Mesenchymal stem cell (in vitro differentiated cells and primary cell): ENCODE results near the gene LRRC47.

Experiments used
- DNase-seq: peaks from one replicate; pipeline ENCODE4 v3.0.0-alpha.2; 2013
- H2AFZ ChIP-seq: one replicate; pipeline ENCODE4 v1.6.1; 2013; ENCODE audit warnings: low read depth, mild to moderate bottlenecking, control low read depth, inconsistent platforms, low read length, moderate library complexity
- H2AK5ac ChIP-seq: 2 replicates; pipeline ENCODE4 v1.6.1; 2013; ENCODE audit warnings: low read length, moderate library complexity, mild to moderate bottlenecking, inconsistent platforms; ENCODE audit not compliant: severe bottlenecking
- H2BK120ac ChIP-seq: one replicate; pipeline ENCODE4 v1.6.1; 2013; ENCODE audit warnings: low read depth, mild to moderate bottlenecking, inconsistent platforms, low read length, moderate library complexity
- H2BK12ac ChIP-seq, 2 experiments: one replicate each; pipeline ENCODE4 v1.6.1; 2013; ENCODE audit warnings: inconsistent platforms in 2 of 2, low read length in 2 of 2, mild to moderate bottlenecking in 2 of 2, moderate library complexity in 2 of 2, control low read depth in 1 of 2
- H2BK15ac ChIP-seq: one replicate; pipeline ENCODE4 v1.6.1; 2013; ENCODE audit warnings: mild to moderate bottlenecking, low read depth, inconsistent platforms; ENCODE audit not compliant: poor library complexity, severe bottlenecking
- H2BK5ac ChIP-seq: 2 replicates; pipeline ENCODE4 v1.6.1; 2013; ENCODE audit warnings: low read depth, mild to moderate bottlenecking, low read length, control low read depth, inconsistent platforms; ENCODE audit not compliant: poor library complexity, severe bottlenecking
- H3K14ac ChIP-seq, 2 experiments: one replicate each; pipeline ENCODE4 v1.6.1; 2013; ENCODE audit warnings: inconsistent platforms in 2 of 2, low read length in 2 of 2, control low read depth in 1 of 2, mild to moderate bottlenecking in 1 of 2, moderate library complexity in 1 of 2
- H3K18ac ChIP-seq, 2 experiments: one replicate each; pipeline ENCODE4 v1.6.1; 2013; ENCODE audit warnings: inconsistent platforms in 2 of 2, low read length in 2 of 2, control low read depth in 1 of 2, low read depth in 1 of 2, mild to moderate bottlenecking in 1 of 2
- H3K23ac ChIP-seq, 2 experiments: one replicate each; pipeline ENCODE4 v1.6.1; 2013; ENCODE audit warnings: inconsistent platforms in 2 of 2, low read length in 2 of 2, mild to moderate bottlenecking in 2 of 2, moderate library complexity in 2 of 2, control low read depth in 1 of 2
- H3K27ac ChIP-seq: 2 replicates; pipeline ENCODE4 v1.5.1; 2013; ENCODE audit warnings: mild to moderate bottlenecking, moderate library complexity, low read length, control low read depth, inconsistent platforms; ENCODE audit not compliant: poor library complexity, severe bottlenecking
- H3K27me3 ChIP-seq, 2 experiments: 2 replicates each; pipeline versions ENCODE4 v1.6.1 to v1.7.0; 2013; ENCODE audit warnings: low read length in 2 of 2, mild to moderate bottlenecking in 2 of 2, moderate library complexity in 2 of 2, control low read depth in 1 of 2, inconsistent platforms in 1 of 2; ENCODE audit not compliant: control insufficient read depth in 1 of 2, insufficient read depth in 1 of 2
- H3K36me3 ChIP-seq, 2 experiments: 2 replicates each; pipeline versions ENCODE4 v1.6.1 to v1.7.0; 2013; ENCODE audit warnings: low read length in 2 of 2, control low read depth in 1 of 2, inconsistent platforms in 1 of 2, low read depth in 1 of 2, mild to moderate bottlenecking in 1 of 2; ENCODE audit not compliant: insufficient read depth in 2 of 2, control insufficient read depth in 1 of 2
- H3K4ac ChIP-seq, 2 experiments: one replicate each; pipeline ENCODE4 v1.6.1; 2013; ENCODE audit warnings: inconsistent platforms in 2 of 2, low read length in 2 of 2, mild to moderate bottlenecking in 2 of 2, moderate library complexity in 2 of 2, control low read depth in 1 of 2, low read depth in 1 of 2
- H3K4me1 ChIP-seq: 2 replicates; pipeline ENCODE4 v1.6.1; 2013; ENCODE audit warnings: low read depth, low read length, control low read depth; ENCODE audit not compliant: control insufficient read depth, insufficient read depth
- H3K4me2 ChIP-seq: 2 replicates; pipeline ENCODE4 v1.6.1; 2013; ENCODE audit warnings: low read length, mild to moderate bottlenecking, inconsistent platforms; ENCODE audit not compliant: poor library complexity, severe bottlenecking
- H3K4me3 ChIP-seq, 2 experiments: 2 replicates each; pipeline versions ENCODE4 v1.5.1 to v1.7.0; 2013; ENCODE audit warnings: low read length in 2 of 2, mild to moderate bottlenecking in 2 of 2, control low read depth in 1 of 2, low read depth in 1 of 2; ENCODE audit not compliant: insufficient read depth in 1 of 2
- H3K79me1 ChIP-seq: replicated peaks from 2 replicates; pipeline ENCODE4 v1.6.1; 2013; ENCODE audit warnings: mild to moderate bottlenecking, control low read depth, low read length, inconsistent platforms; ENCODE audit not compliant: poor library complexity, severe bottlenecking
- H3K9ac ChIP-seq: 2 replicates; pipeline ENCODE4 v1.7.0; 2013; ENCODE audit warnings: mild to moderate bottlenecking, low read length, moderate library complexity
- H3K9me3 ChIP-seq: 2 replicates; pipeline ENCODE4 v1.7.0; 2013; ENCODE audit warnings: mild to moderate bottlenecking, low read length; ENCODE audit not compliant: control insufficient read depth
- H4K8ac ChIP-seq: one replicate; pipeline ENCODE4 v1.6.1; 2013; ENCODE audit warnings: inconsistent platforms, mild to moderate bottlenecking, low read length, moderate library complexity
- H4K91ac ChIP-seq: one replicate; pipeline ENCODE4 v1.6.1; 2013; ENCODE audit warnings: mild to moderate bottlenecking, low read length, inconsistent platforms
- WGBS: methylation state at CpG from one replicate; pipeline ENCODE4 v1.1.7; 2013; ENCODE audit warnings: mixed read lengths; 5-methylcytosine and 5-hydroxymethylcytosine counted together

The LRRC47 gene

DNA sequence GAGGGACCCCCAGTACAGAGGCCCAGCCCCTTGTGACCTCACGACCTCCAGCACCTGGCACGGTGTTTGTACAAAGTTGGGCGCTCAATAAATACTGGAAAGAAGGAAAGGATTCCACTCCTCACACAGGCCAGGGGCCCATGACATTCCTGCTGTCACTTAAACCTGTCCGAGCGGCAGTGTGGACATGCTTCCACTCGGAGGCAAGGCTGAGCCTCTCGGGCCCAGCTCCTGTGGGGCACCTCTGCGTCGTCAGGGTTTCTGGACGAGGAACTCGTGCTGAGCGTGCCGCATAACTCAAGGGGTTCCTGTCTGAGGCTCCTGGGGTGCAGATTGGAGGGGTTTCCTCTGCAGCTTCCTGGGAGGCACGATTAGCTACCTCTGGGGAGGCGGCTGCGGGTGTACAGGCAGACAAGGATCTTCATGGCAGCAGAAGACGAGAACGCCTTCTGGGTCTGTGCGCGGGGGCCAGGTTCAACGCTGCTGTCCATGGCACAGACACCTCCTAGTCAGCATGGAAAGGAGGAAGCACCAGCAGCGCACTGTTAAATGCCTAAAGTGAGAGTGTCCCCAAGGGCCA is 27.4 kb downstream of the LRRC47 start:
- DNase-seq = no peak
- WGBS = 93% methylated on average over 22 of the region's 22 CpGs
- Histone ChIP-seq H3K36me3 (no peaks in the 10 kb centered on the region), H3K23ac (no peak overlapping the region), H2AK5ac (no peak overlapping the region), H3K14ac (no peak overlapping the region), H2BK5ac (no peak overlapping the region), H2AFZ (no peak overlapping the region), H3K18ac (no peak overlapping the region), H3K4me1 (peaks cover 26% of the 10 kb centered on the region), H4K91ac (no peak overlapping the region), H2BK15ac (no peak overlapping the region), H3K9ac (no peak overlapping the region), H3K27ac (no peak overlapping the region), H3K4me2 (no peak overlapping the region), H3K4me3 (no peak overlapping the region), H3K79me1 (no peaks in the 10 kb centered on the region), H3K27me3 (peaks cover 8 to 62% of the 10 kb centered on the region in 2 experiments), H2BK120ac (no peak overlapping the region), H3K4ac (no peak overlapping the region), H4K8ac (no peak overlapping the region), H3K9me3 (no peaks in the 10 kb centered on the region), H2BK12ac (no peak overlapping the region)

DNA sequence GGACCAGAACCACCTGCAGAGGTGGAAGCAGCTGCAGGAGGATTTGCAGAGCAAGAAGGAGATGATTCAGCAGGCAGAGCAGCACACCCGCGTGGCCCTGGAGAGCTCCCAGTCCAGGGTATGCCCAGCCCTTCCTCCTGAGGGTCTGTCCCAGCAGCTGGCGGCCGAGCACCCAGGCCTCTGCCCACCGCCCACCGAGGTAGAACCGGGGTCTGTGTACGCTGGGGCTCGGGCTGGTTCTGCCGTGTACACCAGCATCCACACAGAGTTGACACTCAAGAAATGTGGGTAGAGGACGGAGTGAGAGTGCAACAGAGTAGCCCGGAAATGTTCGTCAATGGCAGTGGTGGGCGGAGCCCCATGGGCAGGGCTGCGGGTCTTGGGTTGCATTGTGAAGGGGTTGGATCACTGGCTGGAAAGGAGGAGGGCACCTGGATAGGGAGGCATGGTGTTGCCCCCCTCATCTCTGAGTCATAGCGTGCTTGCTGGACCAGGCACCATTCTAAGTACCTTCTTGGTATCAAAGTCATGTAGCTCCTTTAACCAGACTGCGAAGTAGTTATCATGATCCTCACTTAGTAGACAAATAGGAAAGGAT is 28.9 kb downstream of the LRRC47 start:
- Histone ChIP-seq H2BK15ac (no peak overlapping the region), H2BK12ac (no peak overlapping the region), H2BK5ac (no peak overlapping the region), H3K23ac (no peak overlapping the region), H4K91ac (peak overlapping the region; percentile 28), H3K4me2 (no peak overlapping the region), H3K4me3 (no peak overlapping the region), H2BK120ac (no peak overlapping the region), H4K8ac (no peak overlapping the region), H3K9ac (no peak overlapping the region), H3K4ac (no peak overlapping the region), H3K36me3 (no peaks in the 10 kb centered on the region), H3K9me3 (no peaks in the 10 kb centered on the region), H3K27ac (no peak overlapping the region), H3K4me1 (peaks cover 13% of the 10 kb centered on the region), H3K27me3 (peaks cover 8 to 75% of the 10 kb centered on the region in 2 experiments), H3K79me1 (no peaks in the 10 kb centered on the region), H2AK5ac (no peak overlapping the region), H2AFZ (no peak overlapping the region), H3K14ac (no peak overlapping the region), H3K18ac (no peak overlapping the region)
- 95% methylated on average over 17 of the region's 17 CpGs for WGBS
- DNase-seq = no peak

DNA sequence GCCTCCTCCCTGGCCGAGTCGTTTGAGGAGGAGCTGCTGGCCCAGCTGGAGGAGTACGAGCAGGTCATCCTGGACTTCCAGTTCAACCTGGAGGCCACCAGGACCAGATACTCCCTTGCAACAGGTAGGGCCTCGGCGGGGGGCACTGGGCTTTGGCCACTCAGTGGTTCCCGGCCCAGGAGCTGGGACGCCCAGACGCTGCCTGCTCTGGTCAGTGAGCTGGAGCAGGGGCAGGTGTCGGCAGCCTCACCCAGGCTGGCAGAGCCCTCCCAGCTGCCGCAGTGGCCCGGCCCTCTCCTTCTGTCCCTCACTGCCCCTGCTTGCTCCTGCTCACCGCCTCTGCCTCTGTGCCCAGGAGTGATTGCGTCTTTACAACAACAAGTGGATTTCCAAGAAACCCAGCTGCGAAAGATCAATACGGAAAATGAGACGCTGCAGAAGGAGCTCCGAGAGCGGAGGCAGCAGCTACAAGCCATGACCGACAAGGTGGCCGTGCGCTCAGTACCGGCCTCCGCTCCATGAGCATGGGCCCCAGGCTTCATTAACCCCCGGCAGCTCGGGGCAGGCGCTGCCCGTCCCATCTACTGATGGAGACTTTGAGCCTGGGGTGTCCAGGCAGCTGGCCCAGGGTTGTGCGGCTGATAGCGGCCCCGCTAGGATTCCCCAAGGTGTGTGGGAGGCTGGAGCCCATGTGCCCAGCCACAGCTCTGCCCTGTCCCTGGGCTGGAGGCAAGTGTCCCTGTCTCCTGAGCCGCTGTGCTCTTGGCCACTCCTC is 32.8 kb downstream of the LRRC47 start:
- Histone ChIP-seq H3K27ac (no peak overlapping the region), H3K23ac (no peak overlapping the region), H2BK12ac (no peak overlapping the region), H2AFZ (no peak overlapping the region), H3K4me2 (no peak overlapping the region), H3K4ac (no peak overlapping the region), H3K36me3 (no peaks in the 10 kb centered on the region), H2BK15ac (peak overlapping the region; percentile 2), H3K4me3 (no peak overlapping the region), H3K14ac (no peak overlapping the region), H4K8ac (no peak overlapping the region), H3K4me1 (no peaks in the 10 kb centered on the region), H2AK5ac (no peak overlapping the region), H2BK5ac (no peak overlapping the region), H3K9me3 (peaks cover 7% of the 10 kb centered on the region), H3K18ac (no peak overlapping the region), H4K91ac (peak overlapping the region; percentile 18), H2BK120ac (no peak overlapping the region), H3K27me3 (peaks cover 5 to 59% of the 10 kb centered on the region in 2 experiments), H3K79me1 (no peaks in the 10 kb centered on the region), H3K9ac (no peak overlapping the region)
- WGBS = 91% methylated on average over 31 of the region's 31 CpGs
- no peak for DNase-seq

DNA sequence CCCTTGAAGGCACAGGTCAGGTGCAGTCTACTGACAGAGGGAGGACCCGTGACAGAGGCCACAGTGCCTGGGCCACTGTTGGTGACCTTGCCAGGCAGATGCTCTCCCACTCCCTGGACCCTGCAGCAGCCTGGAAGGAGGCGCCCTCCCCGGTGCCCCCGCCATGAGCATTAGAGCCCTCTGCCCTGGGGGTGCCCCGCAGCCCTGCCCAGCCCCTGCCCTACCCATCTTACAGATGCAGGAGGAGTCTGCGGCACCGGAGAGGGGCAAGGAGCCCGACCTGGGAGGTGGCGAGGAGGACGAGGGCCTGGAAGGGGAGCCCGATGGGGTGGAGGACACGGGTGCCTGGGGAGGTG is 33.4 kb downstream of the LRRC47 start:
- Histone ChIP-seq H3K27me3 (peaks cover 5 to 54% of the 10 kb centered on the region in 2 experiments), H3K79me1 (no peaks in the 10 kb centered on the region), H2BK120ac (no peak overlapping the region), H3K14ac (no peak overlapping the region), H4K91ac (no peak overlapping the region), H3K23ac (no peak overlapping the region), H2BK15ac (no peak overlapping the region), H3K4me3 (no peak overlapping the region), H3K18ac (no peak overlapping the region), H2AK5ac (no peak overlapping the region), H3K4ac (no peak overlapping the region), H3K9ac (no peak overlapping the region), H3K4me1 (no peaks in the 10 kb centered on the region), H3K27ac (no peak overlapping the region), H3K36me3 (no peaks in the 10 kb centered on the region), H4K8ac (no peak overlapping the region), H2BK12ac (no peak overlapping the region), H2AFZ (no peak overlapping the region), H3K4me2 (no peak overlapping the region), H2BK5ac (no peak overlapping the region), H3K9me3 (peaks cover 7% of the 10 kb centered on the region)
- WGBS = 90% methylated on average over 12 of the region's 12 CpGs
- no peak for DNase-seq
